ENCODE results near the gene FLRT2.

The FLRT2 gene

DNA sequence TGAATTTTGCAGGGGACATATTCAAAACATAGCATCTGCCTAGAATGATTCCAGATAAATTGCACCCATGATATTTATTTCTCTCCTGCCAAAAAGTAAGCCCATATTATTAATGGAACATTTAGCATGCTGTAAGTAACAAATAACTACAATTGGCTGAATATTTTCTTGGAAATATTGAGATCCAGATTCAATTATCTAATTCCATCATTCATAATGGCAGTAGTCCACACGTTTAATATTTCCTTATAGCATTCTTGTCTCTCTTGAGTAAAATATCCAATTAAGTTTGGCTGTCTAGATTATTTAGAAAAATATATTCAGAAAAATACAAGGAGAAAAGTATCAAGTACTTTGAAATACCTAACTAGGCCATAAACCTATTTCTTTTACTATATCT, 157.5 kb downstream of the FLRT2 start:
- H3K4me3 ChIP-seq (replicated peaks; ENCODE audit: low read depth, low read length): no peak overlapping the region
- DNase-seq (ENCODE audit: extremely low read depth, low read depth): no peak
- TF ChIP-seq, protein P1, sequence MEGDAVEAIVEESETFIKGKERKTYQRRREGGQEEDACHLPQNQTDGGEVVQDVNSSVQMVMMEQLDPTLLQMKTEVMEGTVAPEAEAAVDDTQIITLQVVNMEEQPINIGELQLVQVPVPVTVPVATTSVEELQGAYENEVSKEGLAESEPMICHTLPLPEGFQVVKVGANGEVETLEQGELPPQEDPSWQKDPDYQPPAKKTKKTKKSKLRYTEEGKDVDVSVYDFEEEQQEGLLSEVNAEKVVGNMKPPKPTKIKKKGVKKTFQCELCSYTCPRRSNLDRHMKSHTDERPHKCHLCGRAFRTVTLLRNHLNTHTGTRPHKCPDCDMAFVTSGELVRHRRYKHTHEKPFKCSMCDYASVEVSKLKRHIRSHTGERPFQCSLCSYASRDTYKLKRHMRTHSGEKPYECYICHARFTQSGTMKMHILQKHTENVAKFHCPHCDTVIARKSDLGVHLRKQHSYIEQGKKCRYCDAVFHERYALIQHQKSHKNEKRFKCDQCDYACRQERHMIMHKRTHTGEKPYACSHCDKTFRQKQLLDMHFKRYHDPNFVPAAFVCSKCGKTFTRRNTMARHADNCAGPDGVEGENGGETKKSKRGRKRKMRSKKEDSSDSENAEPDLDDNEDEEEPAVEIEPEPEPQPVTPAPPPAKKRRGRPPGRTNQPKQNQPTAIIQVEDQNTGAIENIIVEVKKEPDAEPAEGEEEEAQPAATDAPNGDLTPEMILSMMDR (IDR thresholded peaks at IDR 0.05; ENCODE audit: low read depth, low read length, missing control alignments): no peak

DNA sequence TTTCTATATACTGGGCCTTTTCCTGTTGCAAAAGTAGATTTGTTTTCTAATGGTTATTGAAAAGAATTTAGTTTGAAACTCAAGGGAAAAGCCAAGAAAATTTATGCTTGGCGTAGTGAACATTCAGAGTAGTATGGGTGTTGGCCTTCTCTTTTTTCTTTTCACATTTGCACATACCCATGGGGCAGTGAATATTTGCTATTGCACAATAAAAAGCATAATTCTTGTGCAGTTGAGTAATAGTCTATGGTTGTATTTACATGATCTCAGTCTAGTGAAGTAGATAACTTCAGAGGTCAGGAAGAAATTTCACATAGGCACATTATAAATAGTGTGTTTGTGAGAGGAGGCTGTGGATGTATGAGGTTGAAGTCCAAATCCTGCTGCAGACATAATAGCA, 158.1 kb downstream of the FLRT2 start:
- DNase-seq (ENCODE audit: extremely low read depth, low read depth): no peak
- TF ChIP-seq, protein P1 (IDR thresholded peaks at IDR 0.05; ENCODE audit: low read depth, low read length, missing control alignments): no peak
- no peak overlapping the region for H3K4me3 ChIP-seq (replicated peaks; ENCODE audit: low read depth, low read length)

DNA sequence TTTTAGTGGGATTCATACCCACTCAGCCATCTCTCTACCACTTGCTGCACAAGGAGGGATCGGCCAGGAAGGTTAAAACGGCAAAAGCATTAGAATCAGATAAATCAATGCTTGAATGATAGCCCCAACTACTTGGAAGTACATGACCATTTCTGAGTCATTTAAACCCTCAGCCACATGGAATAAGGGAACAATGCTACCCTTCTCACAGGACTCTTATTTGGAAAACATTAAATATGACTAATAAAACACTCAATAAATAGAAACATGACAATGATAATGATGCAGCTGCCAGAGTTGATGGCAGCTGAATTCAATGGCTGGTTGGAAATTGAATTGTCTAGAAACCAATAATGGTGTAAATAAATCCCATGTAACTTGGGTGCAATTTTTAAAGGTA, 165.4 kb downstream of the FLRT2 start:
- TF ChIP-seq, protein P1 (IDR thresholded peaks at IDR 0.05; ENCODE audit: low read depth, low read length, missing control alignments): no peak

DNA sequence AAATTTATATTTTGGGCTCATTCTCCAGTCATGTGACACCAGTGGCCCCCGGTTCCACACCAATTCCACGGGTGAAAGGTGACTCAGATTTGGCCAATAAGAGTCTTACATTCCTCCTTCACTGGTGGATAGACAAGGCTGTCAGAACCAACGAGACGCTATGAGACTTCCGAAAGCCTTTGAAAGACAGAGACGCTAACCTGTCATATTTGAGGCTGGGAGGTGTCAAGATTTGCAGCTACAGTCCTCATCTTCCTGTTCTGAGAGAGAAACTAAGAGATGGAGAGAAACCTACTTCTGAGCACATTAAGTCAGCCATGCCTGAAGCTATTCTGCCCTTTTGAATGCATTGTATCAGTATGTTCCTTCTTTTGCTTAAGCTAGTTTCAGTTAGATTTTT, 171.2 kb downstream of the FLRT2 start:
- H3K4me3 ChIP-seq (replicated peaks; ENCODE audit: low read depth, low read length): no peak overlapping the region
- TF ChIP-seq, protein P1 (IDR thresholded peaks at IDR 0.05; ENCODE audit: low read depth, low read length, missing control alignments): no peak
- DNase-seq (ENCODE audit: extremely low read depth, low read depth): no peak

More for the DNA sequence above, 165.4 kb downstream of the FLRT2 start:
- DNase-seq (ENCODE audit: extremely low read depth, low read depth): no peak
- no peak overlapping the region for H3K4me3 ChIP-seq (replicated peaks; ENCODE audit: low read depth, low read length)

DNA sequence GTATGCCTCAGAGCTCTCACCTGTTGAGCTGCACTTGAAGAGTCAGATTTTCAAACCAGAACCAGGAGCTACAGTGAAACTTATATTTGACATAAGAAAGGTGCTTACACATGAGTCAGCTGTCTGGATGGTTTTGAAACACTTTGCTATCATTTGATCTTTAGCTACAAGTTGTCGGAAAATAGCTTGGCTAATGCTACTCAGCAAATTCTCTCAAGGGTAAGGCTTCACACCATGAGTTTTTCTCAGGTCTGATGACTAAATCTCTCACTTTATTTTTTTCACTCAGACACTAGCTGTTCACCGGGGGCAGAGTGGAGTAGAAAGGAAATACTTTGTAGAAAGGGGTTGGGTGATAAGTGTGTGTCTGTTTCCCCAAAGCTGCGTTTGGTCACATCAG, 171.8 kb downstream of the FLRT2 start:
- no peak for DNase-seq (ENCODE audit: extremely low read depth, low read depth)
- H3K4me3 ChIP-seq (replicated peaks; ENCODE audit: low read depth, low read length): no peak overlapping the region
- TF ChIP-seq, protein P1 (IDR thresholded peaks at IDR 0.05; ENCODE audit: low read depth, low read length, missing control alignments): no peak

DNA sequence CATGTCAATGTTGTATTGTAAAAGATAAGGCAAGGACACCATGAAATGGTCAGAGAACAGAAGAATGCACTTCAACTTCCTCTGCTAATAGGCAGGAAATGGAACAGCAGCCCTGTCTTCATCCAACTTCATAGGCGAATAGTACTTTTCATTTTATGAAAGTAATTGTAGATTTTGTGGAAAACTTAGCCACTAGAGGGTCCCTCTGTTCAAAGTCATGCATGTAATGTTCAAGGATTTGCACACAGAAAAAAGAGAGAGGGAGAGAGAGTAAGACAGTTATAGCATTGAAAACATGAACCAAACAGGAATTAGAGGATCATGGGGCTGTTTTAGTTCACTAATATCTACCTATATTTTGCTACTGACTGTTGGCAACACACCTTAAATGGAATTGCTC, 172.2 kb downstream of the FLRT2 start:
- H3K4me3 ChIP-seq (replicated peaks; ENCODE audit: low read depth, low read length): no peak overlapping the region
- TF ChIP-seq, protein P1 (IDR thresholded peaks at IDR 0.05; ENCODE audit: low read depth, low read length, missing control alignments): no peak
- no peak for DNase-seq (ENCODE audit: extremely low read depth, low read depth)

DNA sequence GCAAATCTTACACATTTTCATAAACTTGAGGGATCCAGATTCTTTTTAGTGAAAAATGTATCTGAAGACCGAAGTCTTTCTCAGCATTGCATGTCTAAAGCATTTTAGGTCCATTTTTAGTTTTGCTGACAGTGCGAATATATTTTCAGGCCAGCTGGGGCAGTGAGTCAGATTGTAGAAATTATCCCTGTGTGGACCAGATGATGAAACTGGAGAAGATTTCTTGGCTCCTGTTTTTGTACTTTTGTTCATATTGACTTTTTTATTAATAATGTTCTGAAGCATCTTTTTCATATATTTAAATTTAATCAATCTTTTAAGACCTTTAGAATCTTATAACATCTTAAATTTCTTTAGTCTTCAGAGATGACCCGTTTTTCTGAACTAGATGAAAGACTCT, 173.1 kb downstream of the FLRT2 start:
- DNase-seq (ENCODE audit: extremely low read depth, low read depth): no peak
- H3K4me3 ChIP-seq (replicated peaks; ENCODE audit: low read depth, low read length): no peak overlapping the region
- TF ChIP-seq, protein P1 (IDR thresholded peaks at IDR 0.05; ENCODE audit: low read depth, low read length, missing control alignments): no peak

All from HFF-Myc (cell line).